ENCODE data around the gene PCK2. TPM values are rescaled to one million over a fixed set of nuclear protein-coding genes. Genes with fewer than 3 reads are reported as not detected.

Gene PCK2
- total and polyA plus RNA-seq, 2 of the 13 experiments (the other 11 are each of a cell fraction or from before 2014, with no cell fraction given) = 129 to 272 TPM

- TF ChIP-seq ZBTB7A (CRISPR knock-in tag; IDR thresholded peaks at IDR 0.05) = peak; percentile 85; the same call in 1 of the 2 replicates
- TF ChIP-seq ZBTB42 (CRISPR knock-in tag; IDR thresholded peaks at IDR 0.05) = peak; percentile 82; the same call in 1 of the 2 replicates
- peak; percentile 84; the same call in 1 of the 2 replicates for TF ChIP-seq KDM4B (CRISPR knock-in tag; IDR thresholded peaks at IDR 0.05)
- no peak; the same call in 1 of the 2 replicates for TF ChIP-seq KLF11 (CRISPR knock-in tag; IDR thresholded peaks at IDR 0.05)
- peak; percentile 56; the same call in 1 of the 2 replicates for TF ChIP-seq KAT8 (CRISPR knock-in tag; IDR thresholded peaks at IDR 0.05)
- peak; percentile 57; the same call in 1 of the 2 replicates for TF ChIP-seq CAMTA2 (CRISPR knock-in tag; IDR thresholded peaks at IDR 0.05; ENCODE audit: borderline replicate concordance)
- peak; percentile 52 for TF ChIP-seq ZNF713 (CRISPR knock-in tag; IDR thresholded peaks at IDR 0.05)
- TF ChIP-seq ZNF564 (CRISPR knock-in tag; IDR thresholded peaks at IDR 0.05) = peak; percentile 83; the same call in 1 of the 2 replicates
- peak; percentile 53; the same call in 1 of the 2 replicates for TF ChIP-seq PHF21A (CRISPR knock-in tag; IDR thresholded peaks at IDR 0.05)
- no peak; the same call in 1 of the 2 replicates for TF ChIP-seq JDP2 (CRISPR knock-in tag; IDR thresholded peaks at IDR 0.05; ENCODE audit: borderline replicate concordance)
- no peak for TF ChIP-seq HMG20A (CRISPR knock-in tag; IDR thresholded peaks at IDR 0.05; ENCODE audit: borderline replicate concordance)
- TF ChIP-seq POGZ (CRISPR knock-in tag; IDR thresholded peaks at IDR 0.05) = peak; percentile 21
- TF ChIP-seq NFKB2 (CRISPR knock-in tag; IDR thresholded peaks at IDR 0.05; ENCODE audit: borderline replicate concordance) = peak; percentile 91
- no peak; the same call in 1 of the 2 replicates for TF ChIP-seq IRF2 (CRISPR knock-in tag; IDR thresholded peaks at IDR 0.05)
- no peak for TF ChIP-seq U2AF2 (IDR thresholded peaks at IDR 0.05; ENCODE audit: low read depth, low read length)
- no peak for TF ChIP-seq ZFP36 (IDR thresholded peaks at IDR 0.05; ENCODE audit: borderline replicate concordance, low read depth, low read length, partially characterized antibody)
- TF ChIP-seq PLSCR1 (CRISPR knock-in tag; IDR thresholded peaks at IDR 0.05; ENCODE audit: borderline replicate concordance) = no peak
- peak; percentile 21; the same call in 1 of the 2 replicates for TF ChIP-seq ZNF670 (CRISPR knock-in tag; IDR thresholded peaks at IDR 0.05; ENCODE audit: borderline replicate concordance)
- TF ChIP-seq MLLT10 (CRISPR knock-in tag; IDR thresholded peaks at IDR 0.05) = no peak
- TF ChIP-seq ZNF550 (CRISPR knock-in tag; IDR thresholded peaks at IDR 0.05; ENCODE audit: borderline replicate concordance) = no peak; the same call in 1 of the 2 replicates
- peak; percentile 52; the same call in 1 of the 2 replicates for TF ChIP-seq CERS6 (CRISPR knock-in tag; IDR thresholded peaks at IDR 0.05)
- TF ChIP-seq NR2F1 (CRISPR knock-in tag; IDR thresholded peaks at IDR 0.05) = no peak; a peak in 1 of 4 replicates
- TF ChIP-seq MLX (CRISPR knock-in tag; IDR thresholded peaks at IDR 0.05) = 0 out of 2 replicates have a peak, but pooled peaks have one; percentile 12
- TF ChIP-seq ZNF580 (CRISPR knock-in tag; IDR thresholded peaks at IDR 0.05; ENCODE audit: borderline replicate concordance, low read depth) = peak; percentile 95; the same call in 1 of the 2 replicates
- no peak for TF ChIP-seq CHD4 (IDR thresholded peaks at IDR 0.05; ENCODE audit: borderline replicate concordance, low read length)
- TF ChIP-seq TBX2 (CRISPR knock-in tag; IDR thresholded peaks at IDR 0.05; ENCODE audit: borderline replicate concordance) = peak; percentile 86
- TF ChIP-seq SALL2 (CRISPR knock-in tag; IDR thresholded peaks at IDR 0.05) = peak; percentile 71; the same call in 1 of the 2 replicates
- peak; percentile 98 for TF ChIP-seq CHCHD3 (CRISPR knock-in tag; IDR thresholded peaks at IDR 0.05)
These were observed 42.1 kb upstream of the PCK2 start, which contains the start of gene CARMIL3 (continued) for GRCh38 chr14:24051789-24052655.
